IMR-90 (cell line): ENCODE results near the gene OTOG. TPM values are rescaled to one million over a fixed set of nuclear protein-coding genes. Genes with fewer than 3 reads are reported as not detected.

Source experiments
- ATAC-seq: fragments of 200-7000 bp; cut with Tn5 transposase; 2 replicates; pipeline ENCODE4 v1.9.1; 2020; ENCODE audit warnings: low read depth, mild to moderate bottlenecking, moderate library complexity
- BruUV-seq: library from RNA; stranded (reverse); fragments of 400-500 nt; replicated peaks from 2 replicates; lab custom pipeline; 2021; lab: Mats Ljungman, UMichigan
- CTCF ChIA-PET: fragments of 300-600 bp; formaldehyde crosslinking; extraction: SDS; loops from one replicate; lab custom pipeline; 2021; ENCODE audit warnings: antibody characterized with exemption; lab: Yijun Ruan, JAX
- POLR2A ChIA-PET: fragments of 300-600 bp; sonication (Branson Sonifier 250); formaldehyde crosslinking; loops from one replicate; lab custom pipeline; 2022; ENCODE audit warnings: antibody characterized with exemption; ENCODE audit not compliant: unreplicated experiment; lab: Charles Lee
- DNase-seq: peaks from one replicate; pipeline ENCODE4 v3.0.0; 2013
- H2AFZ ChIP-seq: replicated peaks from 2 replicates; pipeline ENCODE3; 2013; ENCODE audit warnings: low read length, mild to moderate bottlenecking; ENCODE audit not compliant: poor library complexity
- H2AK5ac ChIP-seq: 2 replicates; pipeline ENCODE4 v1.6.1; 2013; ENCODE audit warnings: low read depth, low read length, inconsistent platforms
- H2AK9ac ChIP-seq: replicated peaks from 2 replicates; pipeline ENCODE3; 2013; ENCODE audit warnings: mild to moderate bottlenecking, low read depth, low read length, moderate library complexity; ENCODE audit not compliant: poor library complexity
- H2BK120ac ChIP-seq: 2 replicates; pipeline ENCODE4 v1.6.1; 2013; ENCODE audit warnings: low read depth, low read length, inconsistent platforms
- H2BK15ac ChIP-seq: 3 replicates; pipeline ENCODE4 v1.6.1; 2013; ENCODE audit warnings: low read depth, low read length, inconsistent platforms
- H2BK20ac ChIP-seq: 2 replicates; pipeline ENCODE4 v1.6.1; 2013; ENCODE audit warnings: low read depth, mild to moderate bottlenecking, inconsistent platforms, low read length, moderate library complexity
- H2BK5ac ChIP-seq: 2 replicates; pipeline ENCODE4 v1.6.1; 2013; ENCODE audit warnings: mild to moderate bottlenecking, low read depth, low read length, inconsistent platforms; ENCODE audit not compliant: poor library complexity, severe bottlenecking
- H3K14ac ChIP-seq: replicated peaks from 2 replicates; pipeline ENCODE4 v1.6.1; 2013; ENCODE audit warnings: low read depth, low read length, inconsistent platforms
- H3K18ac ChIP-seq: 2 replicates; pipeline ENCODE4 v1.6.1; 2013; ENCODE audit warnings: low read depth, low read length, control low read depth
- H3K23ac ChIP-seq: 2 replicates; pipeline ENCODE4 v1.6.1; 2013; ENCODE audit warnings: low read depth, low read length, inconsistent platforms
- H3K27ac ChIP-seq: 2 replicates; pipeline ENCODE4 v1.5.1; 2013; ENCODE audit warnings: mild to moderate bottlenecking, control low read depth, low read length; ENCODE audit not compliant: insufficient read depth
- H3K27me3 ChIP-seq: 2 replicates; pipeline ENCODE4 v1.6.1; 2013; ENCODE audit warnings: low read length; ENCODE audit not compliant: control insufficient read depth, insufficient read depth
- H3K36me3 ChIP-seq: 2 replicates; pipeline ENCODE4 v1.6.1; 2013; ENCODE audit warnings: low read length, mixed read lengths; ENCODE audit not compliant: control insufficient read depth, insufficient read depth
- H3K4ac ChIP-seq: 2 replicates; pipeline ENCODE4 v1.6.1; 2013; ENCODE audit warnings: low read depth, low read length, inconsistent platforms
- H3K4me1 ChIP-seq: 2 replicates; pipeline ENCODE4 v1.6.1; 2013; ENCODE audit warnings: low read length, mixed read lengths; ENCODE audit not compliant: control insufficient read depth, insufficient read depth
- H3K4me2 ChIP-seq: 2 replicates; pipeline ENCODE4 v1.6.1; 2013; ENCODE audit warnings: low read depth, mild to moderate bottlenecking, control low read depth, low read length, moderate library complexity
- H3K4me3 ChIP-seq: 2 replicates; pipeline ENCODE4 v1.5.1; 2013; ENCODE audit warnings: low read depth, mild to moderate bottlenecking, control low read depth, low read length, moderate library complexity; ENCODE audit not compliant: insufficient read depth
- H3K56ac ChIP-seq: 2 replicates; pipeline ENCODE4 v1.6.1; 2013; ENCODE audit warnings: low read length, inconsistent platforms; ENCODE audit not compliant: insufficient read depth; ENCODE audit errors: extremely low read depth
- H3K79me1 ChIP-seq, 2 experiments: 2 replicates each; pipeline ENCODE4 v1.6.1; 2013; ENCODE audit warnings: low read length in 2 of 2, inconsistent platforms in 1 of 2, low read depth in 1 of 2
- H3K9ac ChIP-seq: 2 replicates; pipeline ENCODE4 v1.6.1; 2013; ENCODE audit warnings: low read depth, low read length, control low read depth
- H3K9me1 ChIP-seq: 2 replicates; pipeline ENCODE4 v1.6.1; 2013; ENCODE audit warnings: low read length, inconsistent platforms; ENCODE audit not compliant: insufficient read depth
- H3K9me3 ChIP-seq: 2 replicates; pipeline ENCODE4 v1.6.1; 2013; ENCODE audit warnings: low read length; ENCODE audit not compliant: control insufficient read depth, insufficient read depth
- H4K20me1 ChIP-seq: 2 replicates; pipeline ENCODE4 v1.6.1; 2013; ENCODE audit warnings: low read length, inconsistent platforms; ENCODE audit not compliant: insufficient read depth
- H4K5ac ChIP-seq: 2 replicates; pipeline ENCODE4 v1.6.1; 2013; ENCODE audit warnings: mild to moderate bottlenecking, low read depth, low read length, control low read depth
- H4K8ac ChIP-seq, 2 experiments: 2 replicates each; pipeline ENCODE4 v1.6.1; 2013; ENCODE audit warnings: low read depth in 2 of 2, low read length in 2 of 2, control low read depth in 1 of 2, inconsistent platforms in 1 of 2
- H4K91ac ChIP-seq: 2 replicates; pipeline ENCODE4 v1.6.1; 2013; ENCODE audit warnings: low read depth, low read length, inconsistent platforms; ENCODE audit not compliant: insufficient read depth
- CEBPB ChIP-seq: IDR thresholded peaks from 2 replicates; pipeline ENCODE4 v1.6.1; 2012; ENCODE audit warnings: low read depth, low read length, improper control_type of control experiment
- CHD1 ChIP-seq: IDR thresholded peaks from 2 replicates; pipeline ENCODE4 v1.6.1; 2012; ENCODE audit warnings: low read depth, low read length, improper control_type of control experiment
- FOS ChIP-seq: fragments of 150-350 bp; IDR thresholded peaks from 2 replicates; pipeline ENCODE4 v1.6.1; 2016; ENCODE audit warnings: low read depth, low read length
- MAFK ChIP-seq: IDR thresholded peaks from 2 replicates; pipeline ENCODE4 v1.6.1; 2012; ENCODE audit warnings: low read depth, low read length, improper control_type of control experiment
- MAZ ChIP-seq: IDR thresholded peaks from 2 replicates; pipeline ENCODE4 v1.6.1; 2012; ENCODE audit warnings: low read depth, mild to moderate bottlenecking, low read length, improper control_type of control experiment, moderate library complexity, borderline replicate concordance
- NFE2L2 ChIP-seq: fragments of 150-350 bp; IDR thresholded peaks from 2 replicates; pipeline ENCODE4 v1.6.1; 2016; ENCODE audit warnings: low read depth, mild to moderate bottlenecking, low read length
- POLR2A ChIP-seq: IDR thresholded peaks from 2 replicates; pipeline ENCODE4 v1.6.1; 2012; ENCODE audit warnings: mild to moderate bottlenecking, low read depth, low read length
- RAD21 ChIP-seq: IDR thresholded peaks from 2 replicates; pipeline ENCODE4 v1.6.1; 2012; ENCODE audit warnings: low read length, improper control_type of control experiment
- RCOR1 ChIP-seq: IDR thresholded peaks from 2 replicates; pipeline ENCODE4 v1.6.1; 2012; ENCODE audit warnings: mild to moderate bottlenecking, low read length, improper control_type of control experiment; ENCODE audit not compliant: insufficient replicate concordance
- WGBS, 2 experiments: methylation state at CpG; one replicate each; pipeline versions ENCODE4 v1.1.5 to v1.1.7; 2013; ENCODE audit warnings: missing lambda C conversion rate in 2 of 2; ENCODE audit not compliant: insufficient read length in 1 of 2; ENCODE audit errors: extremely low coverage in 2 of 2; 5-methylcytosine and 5-hydroxymethylcytosine counted together
- dilution Hi-C: fragments of 300-500 bp; cut with HindIII; formaldehyde crosslinking; loops from one replicate; pipeline ENCODE4 v1.14.3; 2018; ENCODE audit warnings: low sequenced_read_pairs; ENCODE audit not compliant: unreplicated experiment
- in situ Hi-C: fragments of 300-500 bp; cut with MboI; formaldehyde crosslinking; loops from 3 replicates; pipeline ENCODE4 v1.14.3; 2019; ENCODE audit warnings: low sequenced_read_pairs, inconsistent platforms, mixed read lengths
- intact Hi-C: fragments of 100-400 bp; cut with micrococcal nuclease; formaldehyde crosslinking; loops from 2 replicates; pipeline ENCODE4 v1.10.0; 2022
- polyA plus RNA-seq, 3 experiments: library from polyadenylated mRNA; depleted of rRNA; stranded (reverse); fragments of >200 nt; gene quantifications; 2 replicates each; pipeline ENCODE4 v1.2.3, GENCODE V29; 2012; ENCODE audit warnings: low replicate concordance in 1 of 3
- total RNA-seq: library from RNA; depleted of rRNA; stranded (reverse); fragments of >200 nt; gene quantifications from 2 replicates; pipeline ENCODE4 v1.2.3, GENCODE V29; 2012

The OTOG gene
- total and polyA plus RNA-seq, 2 of the 4 experiments (the other 2 are of a cell fraction) = not detected

GRCh38 chr11:17532784-17533183, 14.3 kb upstream of the OTOG start:
- H2BK120ac ChIP-seq = no peak overlapping the region
- H2BK20ac ChIP-seq = no peak overlapping the region
- BruUV-seq = no TSS peak
- no peak overlapping the region for H4K5ac ChIP-seq
- no peak overlapping the region for H4K8ac ChIP-seq
- no peaks in the 10 kb centered on the region for H3K36me3 ChIP-seq
- no peak overlapping the region for H2AK9ac ChIP-seq
- no peaks in the 10 kb centered on the region for H3K9me3 ChIP-seq
- no peak overlapping the region for H3K27ac ChIP-seq
- no peak overlapping the region for H3K4me3 ChIP-seq
- no peak overlapping the region for H2AFZ ChIP-seq
- DNase-seq = no peak
- CTCF ChIA-PET = no interaction called here
- ATAC-seq = no peak
- no peak overlapping the region for H3K23ac ChIP-seq
- H3K56ac ChIP-seq = no peak overlapping the region
- POLR2A ChIA-PET = no interaction called here
- dilution Hi-C loops = no loop called here
- H2AK5ac ChIP-seq = no peak overlapping the region
- H3K9ac ChIP-seq = no peak overlapping the region
- H4K91ac ChIP-seq = no peak overlapping the region
- H3K4me2 ChIP-seq = no peak overlapping the region
- no peak overlapping the region for H3K4ac ChIP-seq
- no peak for TF ChIP-seq MAZ
- no peak for TF ChIP-seq POLR2A
- no peak for TF ChIP-seq FOS
- TF ChIP-seq CEBPB = no peak
- TF ChIP-seq CHD1 = no peak
- no peak for TF ChIP-seq MAFK
- TF ChIP-seq RCOR1 = no peak
- no peak for TF ChIP-seq NFE2L2
- no peak for TF ChIP-seq RAD21
- H2BK5ac ChIP-seq = no peak overlapping the region
- H3K27me3 ChIP-seq = peaks cover 15% of the 10 kb centered on the region; the same call in 1 of the 2 replicates
- H2BK15ac ChIP-seq = no peak overlapping the region
- in situ Hi-C loops = no loop called here
- no peaks in the 10 kb centered on the region for H4K20me1 ChIP-seq
- no peaks in the 10 kb centered on the region for H3K4me1 ChIP-seq
- no CpG with 5 or more reads among the region's 2 CpGs for WGBS, 2 experiments
- H3K14ac ChIP-seq = no peak overlapping the region
- intact Hi-C loops = no loop called here
- H3K79me1 ChIP-seq = no peaks in the 10 kb centered on the region
- no peak overlapping the region for H3K18ac ChIP-seq
- H3K9me1 ChIP-seq = no peaks in the 10 kb centered on the region
